ENCODE results near the gene PPP2R5C. TPM values are rescaled to one million over a fixed set of nuclear protein-coding genes. Genes with fewer than 3 reads are reported as not detected.
"Not testable (repeated sequence)": the region's sequence is repeated elsewhere in the genome, so short reads cannot be mapped to it uniquely, and the experiment has no call there.

Gene PPP2R5C
- total and polyA plus RNA-seq, 7 donors = 18.2 to 76.6 (median 57.1) TPM

GRCh38 chr14:101721951-101722661, 39.4 kb upstream of the PPP2R5C start:
- Histone ChIP-seq H3K27ac (no peak overlapping the region), H3K36me3 (ENCODE audit: insufficient read depth in 1 of 2, low read depth in 1 of 2) (no peaks in the 10 kb centered on the region), H3K4me1 (peaks cover 5% of the 10 kb centered on the region), H3K9me3 (no peaks in the 10 kb centered on the region), H3K27me3 (ENCODE audit: insufficient read depth in 3 of 3, low read length in 2 of 3) (no peaks in the 10 kb centered on the region), H3K4me3 (no peak overlapping the region)
- 56 to 59% (median 59%) methylated on average over 21 of the region's 21 CpGs for WGBS, 3 donors
- intact Hi-C loops (cut with DNase I) = no loop called here
- peak in 2 of 4 donors; percentile 27 to 40 for ATAC-seq
- peak in 1 of 2 donors; percentile 53 for DNase-seq
- TF ChIP-seq CTCF (IDR thresholded peaks at IDR 0.05) = no peak

GRCh38 chr14:101723061-101723595, 38.4 kb upstream of the PPP2R5C start:
- DNase-seq (no peak), ATAC-seq (no peak)
- 81 to 91% (median 87%) methylated on average over 8 of the region's 8 CpGs for WGBS, 3 donors
- Histone ChIP-seq H3K27me3 (ENCODE audit: insufficient read depth in 3 of 3, low read length in 2 of 3) (no peaks in the 10 kb centered on the region), H3K4me1 (peaks cover 5% of the 10 kb centered on the region), H3K36me3 (ENCODE audit: insufficient read depth in 1 of 2, low read depth in 1 of 2) (no peaks in the 10 kb centered on the region), H3K27ac (no peak overlapping the region), H3K9me3 (no peaks in the 10 kb centered on the region), H3K4me3 (no peak overlapping the region)
- intact Hi-C loops (cut with DNase I) = no loop called here
- TF ChIP-seq CTCF (IDR thresholded peaks at IDR 0.05) = no peak

GRCh38 chr14:101725652-101726051, 35.9 kb upstream of the PPP2R5C start:
- DNase-seq; intact Hi-C loops (cut with DNase I); H3K27ac ChIP-seq; H3K27me3 ChIP-seq (ENCODE audit: insufficient read depth in 3 of 3, low read length in 2 of 3); H3K4me1 ChIP-seq; H3K36me3 ChIP-seq (ENCODE audit: insufficient read depth in 1 of 2, low read depth in 1 of 2); H3K9me3 ChIP-seq; ATAC-seq; H3K4me3 ChIP-seq: not testable (repeated sequence)
- WGBS, 3 donors = 92 to 95% (median 94%) methylated on average over 7 of the region's 7 CpGs

- Histone ChIP-seq H3K4me1 (peaks cover 3% of the 10 kb centered on the region), H3K36me3 (ENCODE audit: insufficient read depth in 1 of 2, low read depth in 1 of 2) (no peaks in the 10 kb centered on the region), H3K4me3 (no peak overlapping the region), H3K9me3 (no peaks in the 10 kb centered on the region), H3K27ac (no peak overlapping the region), H3K27me3 (ENCODE audit: insufficient read depth in 3 of 3, low read length in 2 of 3) (no peaks in the 10 kb centered on the region)
- no peak for TF ChIP-seq CTCF (IDR thresholded peaks at IDR 0.05)
- intact Hi-C loops (cut with DNase I) = no loop called here
- ATAC-seq = no peak
- 54 to 63% (median 58%) methylated on average over 14 of the region's 14 CpGs for WGBS, 3 donors
- no peak for DNase-seq
These were observed 35.1 kb upstream of the PPP2R5C start for GRCh38 chr14:101726295-101726953.

- no peaks in the 10 kb centered on the region for H3K27me3 ChIP-seq (ENCODE audit: insufficient read depth in 3 of 3, low read length in 2 of 3)
- no peak for TF ChIP-seq CTCF (IDR thresholded peaks at IDR 0.05)
- no peak overlapping the region for H3K4me3 ChIP-seq
- intact Hi-C loops (cut with DNase I) = no loop called here
- no peak for DNase-seq
- H3K9me3 ChIP-seq = no peaks in the 10 kb centered on the region
- no peak overlapping the region for H3K27ac ChIP-seq
- H3K4me1 ChIP-seq = no peaks in the 10 kb centered on the region
- 72 to 83% (median 83%) methylated on average over 8 of the region's 8 CpGs for WGBS, 3 donors
- no peaks in the 10 kb centered on the region for H3K36me3 ChIP-seq (ENCODE audit: insufficient read depth in 1 of 2, low read depth in 1 of 2)
- no peak for ATAC-seq
These were observed 34.6 kb upstream of the PPP2R5C start for GRCh38 chr14:101726954-101727302.

Measured in psoas muscle (tissue), 8 donors.